Ammon's horn (tissue), 1 donor: ENCODE results near the gene TTC3.
"Not testable (repeated sequence)": the region's sequence is repeated elsewhere in the genome, so short reads cannot be mapped to it uniquely, and the experiment has no call there.

Source experiments
- DNase-seq: peaks from one replicate; pipeline ENCODE4 v3.0.0-alpha.2; 2016; ENCODE audit warnings: low spot score

Gene TTC3

GRCh38 chr21:37093977-37094376, 20.9 kb downstream of the TTC3 start:
- no peak for DNase-seq

GRCh38 chr21:37095821-37096220, 22.8 kb downstream of the TTC3 start:
- DNase-seq, result no peak

DNA sequence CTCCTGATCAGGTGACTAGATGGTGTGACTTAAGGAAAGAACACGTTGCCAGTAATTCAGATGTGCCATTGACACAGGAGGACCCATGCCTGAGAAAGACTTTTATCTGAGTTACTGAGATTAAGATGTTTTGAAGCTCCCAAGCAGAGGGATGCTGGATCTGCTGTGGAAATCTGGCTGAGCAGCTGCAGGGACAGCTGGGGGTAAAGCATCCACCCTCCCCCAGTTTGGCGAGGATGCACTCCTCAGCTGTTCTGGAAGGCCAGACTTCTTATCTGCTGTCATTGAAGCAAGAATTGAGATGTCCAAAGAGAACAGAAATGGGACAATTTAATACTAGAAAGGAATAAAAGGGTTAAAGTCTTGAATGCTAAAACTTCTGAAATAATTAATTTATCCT, 25.7 kb downstream of the TTC3 start:
- no peak for DNase-seq

- DNase-seq, result no peak
Measured at GRCh38 chr21:37100316-37100715, 27.3 kb downstream of the TTC3 start.

DNA sequence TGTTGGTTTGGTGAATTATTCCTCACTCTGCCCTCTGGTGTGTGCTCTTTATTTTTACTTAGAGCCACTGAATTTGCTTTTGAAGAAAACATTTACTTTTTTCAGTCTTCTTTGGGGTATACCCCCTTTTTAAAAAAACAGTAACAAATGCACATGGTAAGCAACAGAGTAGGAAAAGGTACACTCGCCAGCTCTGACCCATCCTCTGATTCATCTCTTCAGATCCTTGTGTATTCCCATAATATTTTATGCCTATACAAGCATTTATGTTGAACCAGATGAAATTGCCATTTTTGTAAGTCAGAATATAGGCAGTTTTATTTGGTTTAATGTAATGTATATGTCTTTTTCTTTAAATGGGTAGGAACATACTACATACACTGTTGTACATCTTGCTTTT, 28.3 kb downstream of the TTC3 start:
- DNase-seq, result no peak

GRCh38 chr21:37102746-37103145, 29.7 kb downstream of the TTC3 start:
- DNase-seq, result not testable (repeated sequence)

DNA sequence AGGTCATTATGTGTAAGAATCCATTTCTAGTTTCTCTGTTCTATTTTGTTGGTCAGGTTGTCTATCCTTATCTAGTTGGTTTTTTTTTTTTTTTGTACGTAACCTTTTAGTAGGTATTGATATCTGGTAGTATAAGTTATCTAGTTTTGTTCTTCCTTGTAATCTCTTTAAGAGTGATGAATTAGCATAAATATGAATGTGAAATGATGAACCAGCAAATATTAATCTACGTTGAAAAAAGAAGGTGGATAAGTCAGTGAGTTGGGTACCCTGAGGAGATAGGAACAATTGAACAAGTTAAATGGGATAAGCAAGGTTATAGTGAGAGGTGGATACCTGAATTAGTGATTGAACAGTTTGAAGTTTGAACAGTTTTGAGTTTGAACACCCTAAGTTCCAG, 33.9 kb downstream of the TTC3 start:
- no peak for DNase-seq

GRCh38 chr21:37111029-37111428, 38.0 kb downstream of the TTC3 start:
- not testable (repeated sequence) for DNase-seq

DNA sequence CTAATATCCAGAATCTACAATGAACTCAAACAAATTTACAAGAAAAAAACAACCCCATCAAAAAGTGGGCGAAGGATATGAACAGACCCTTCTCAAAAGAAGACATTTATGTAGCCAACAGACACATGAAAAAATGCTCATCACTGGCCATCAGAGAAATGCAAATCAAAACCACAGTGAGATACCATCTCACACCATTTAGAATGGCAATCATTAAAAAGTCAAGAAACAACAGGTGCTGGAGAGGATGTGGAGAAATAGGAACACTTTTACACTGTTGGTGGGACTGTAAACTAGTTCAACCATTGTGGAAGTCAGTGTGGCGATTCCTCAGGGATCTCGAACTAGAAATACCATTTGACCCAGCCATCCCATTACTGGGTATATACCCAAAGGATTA, 41.2 kb downstream of the TTC3 start:
- not testable (repeated sequence) for DNase-seq

GRCh38 chr21:37116459-37116858, 43.4 kb downstream of the TTC3 start:
- DNase-seq, result not testable (repeated sequence)

DNA sequence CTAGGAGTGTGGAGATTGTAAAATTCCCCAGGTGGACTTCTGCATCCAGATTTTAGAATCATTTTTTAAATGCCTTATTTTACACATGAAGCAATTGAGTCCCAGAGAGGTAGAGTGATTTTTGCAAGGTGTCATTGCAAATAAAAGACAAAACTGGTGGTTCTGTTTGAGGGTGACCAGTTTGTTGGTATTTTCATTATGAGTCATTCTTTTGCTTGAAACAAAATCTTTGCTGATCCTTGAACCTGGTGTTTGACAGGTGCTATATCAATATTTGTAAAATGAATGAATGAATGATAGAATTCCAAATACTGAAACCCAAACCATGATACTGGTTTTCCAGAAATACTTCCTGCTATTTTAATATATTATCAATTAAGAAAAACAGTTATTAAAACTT, 44.1 kb downstream of the TTC3 start:
- no peak for DNase-seq

GRCh38 chr21:37118187-37118826, 45.3 kb downstream of the TTC3 start:
- DNase-seq, result no peak

GRCh38 chr21:37119421-37120218, 46.6 kb downstream of the TTC3 start:
- DNase-seq, result no peak

DNA sequence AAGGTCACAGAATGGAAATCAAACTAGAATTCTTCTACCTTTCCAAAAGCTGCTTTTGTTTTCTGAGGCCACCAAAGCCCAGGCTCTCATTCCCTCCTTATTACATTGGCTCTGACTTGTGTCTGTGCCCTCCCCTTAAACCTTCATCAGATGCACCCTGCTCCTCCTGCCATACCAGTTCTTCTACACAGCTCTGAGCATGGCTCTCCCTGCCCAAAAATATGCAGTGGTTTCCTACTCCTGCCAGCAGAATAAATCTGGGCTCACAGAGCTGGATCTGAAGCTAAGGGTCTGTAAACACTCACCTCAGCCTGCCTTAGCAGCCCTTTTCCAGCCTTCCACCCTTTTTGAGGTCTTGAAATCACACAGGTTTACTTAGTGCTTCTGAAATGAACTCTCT, 55.0 kb downstream of the TTC3 start:
- no peak for DNase-seq

- no peak for DNase-seq
Measured at GRCh38 chr21:37130971-37131370, 57.9 kb downstream of the TTC3 start.

DNA sequence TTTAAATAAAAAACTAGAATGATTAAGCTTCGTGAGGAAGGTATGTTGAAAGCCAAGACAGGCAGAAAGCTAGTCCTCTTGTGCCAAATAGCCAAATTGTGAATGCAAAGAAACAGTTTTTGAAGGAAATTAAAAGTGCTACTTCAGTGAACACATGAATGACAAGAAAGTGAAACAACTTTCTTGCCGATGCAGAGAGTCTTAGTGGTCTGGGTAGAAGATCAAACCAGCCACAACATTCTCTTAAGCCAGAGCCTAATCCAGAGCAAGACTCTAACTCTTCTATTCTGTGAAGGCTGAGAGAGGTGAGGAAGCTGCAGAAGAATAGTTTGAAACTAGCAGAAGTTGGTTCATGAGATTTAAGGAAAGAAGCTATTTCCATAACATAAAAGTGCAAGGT, 63.2 kb downstream of the TTC3 start:
- DNase-seq, result no peak

DNA sequence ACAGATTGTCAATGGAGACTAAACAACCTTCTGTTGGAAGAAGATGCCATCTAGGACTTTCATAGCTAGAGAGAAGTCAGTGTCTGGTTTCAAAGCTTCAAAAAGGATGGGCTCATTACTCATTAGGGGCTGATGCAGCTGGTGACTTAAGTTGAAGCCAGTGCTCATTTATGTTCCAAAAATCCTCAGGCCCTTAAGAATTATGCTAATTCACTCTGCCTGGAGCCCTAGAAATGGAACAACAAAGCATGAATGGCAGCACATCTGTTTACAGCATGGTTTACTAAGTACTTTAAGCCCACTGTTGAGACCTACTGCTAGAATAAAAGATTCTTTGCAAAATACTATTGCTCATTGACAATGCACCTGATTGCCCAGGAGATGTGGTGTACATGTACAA, 63.7 kb downstream of the TTC3 start:
- no peak for DNase-seq

DNA sequence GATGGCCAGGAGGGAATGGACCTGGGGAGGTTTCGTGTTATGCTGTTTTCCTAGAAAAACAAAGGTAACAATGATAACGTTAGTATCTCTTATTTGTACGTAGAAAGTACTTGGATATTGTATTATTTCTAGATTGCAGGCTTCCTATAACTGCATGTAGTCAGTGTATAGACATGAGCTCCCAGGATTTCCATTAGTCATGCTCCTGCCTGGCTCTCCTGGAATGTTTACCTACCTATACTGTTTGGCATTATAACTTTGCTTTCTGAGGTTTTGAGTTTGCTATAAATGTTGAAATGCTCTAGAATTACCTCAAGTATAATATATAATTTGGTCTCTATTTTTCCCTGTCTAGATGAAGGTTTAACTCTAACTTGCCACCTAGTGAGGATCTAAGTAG, 66.1 kb downstream of the TTC3 start:
- no peak for DNase-seq

- no peak for DNase-seq
Measured at GRCh38 chr21:37139902-37140301, 66.8 kb downstream of the TTC3 start.

- not testable (repeated sequence) for DNase-seq
Measured at GRCh38 chr21:37143392-37143791, 70.3 kb downstream of the TTC3 start.

- DNase-seq, result no peak
Measured at GRCh38 chr21:37145635-37146111, 72.6 kb downstream of the TTC3 start.

DNA sequence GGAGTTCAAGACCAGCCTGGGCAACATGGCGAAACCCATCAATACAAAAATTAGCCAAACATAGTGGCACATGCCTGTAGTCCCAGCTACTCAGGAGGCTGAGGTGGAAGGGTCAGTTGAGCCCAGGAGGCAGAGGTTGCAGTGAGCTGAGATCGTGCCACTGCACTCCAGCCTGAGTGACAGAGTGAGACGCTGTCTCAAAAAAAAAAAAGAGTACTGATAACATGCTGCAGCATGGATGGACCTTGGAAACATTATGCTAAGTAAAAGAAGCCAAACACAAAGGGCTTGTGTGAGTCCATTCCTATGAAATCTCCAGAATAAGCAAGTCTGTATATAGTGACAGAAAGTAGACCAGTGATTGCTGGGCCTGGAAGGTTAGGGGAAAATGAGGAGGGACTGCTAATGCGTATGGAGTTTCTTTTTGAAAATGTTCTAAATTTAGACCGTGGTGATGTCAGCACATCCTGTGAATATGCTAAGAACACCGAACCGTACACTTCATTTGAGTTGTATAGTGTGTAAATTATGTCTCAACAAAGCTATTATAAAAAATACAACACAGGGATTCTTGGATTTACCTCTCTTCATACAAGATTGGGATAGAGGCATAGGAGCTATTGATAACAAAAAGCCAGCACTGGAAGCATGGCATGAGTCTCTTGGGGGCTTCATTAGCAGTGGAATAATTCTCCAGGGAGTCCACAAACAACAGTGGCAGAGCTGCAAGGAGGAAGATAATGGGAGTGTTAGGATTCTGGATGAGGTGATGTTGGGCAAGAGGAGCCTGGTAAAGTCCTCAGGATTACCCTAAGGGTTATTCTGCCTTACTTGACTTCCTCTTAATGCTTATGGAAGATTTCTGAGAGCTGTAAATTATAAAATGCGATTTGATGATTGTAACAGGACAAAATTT, 73.5 kb downstream of the TTC3 start:
- no peak for DNase-seq

DNA sequence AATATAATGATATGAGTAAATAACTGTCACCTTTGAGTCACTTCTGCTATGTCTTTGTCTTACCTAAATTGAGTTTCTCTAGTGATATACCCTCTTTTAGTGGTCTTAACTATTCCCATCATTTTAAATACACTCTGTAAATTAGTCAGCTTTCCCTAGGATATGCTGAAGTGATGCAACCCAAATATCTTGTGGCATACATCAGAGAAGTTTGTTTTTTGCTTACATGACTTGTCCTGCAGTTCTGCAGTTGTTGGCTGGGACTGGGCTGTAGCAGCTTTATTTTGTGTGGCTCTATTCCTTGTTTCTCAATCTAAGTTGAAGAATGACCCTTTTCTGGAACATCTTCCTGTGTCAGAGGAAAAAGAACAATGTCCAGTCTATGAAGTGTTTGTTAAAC, 76.4 kb downstream of the TTC3 start:
- DNase-seq, result no peak
